ENCODE data around the gene GTF2F2.
"Not testable (repeated sequence)": the region's sequence is repeated elsewhere in the genome, so short reads cannot be mapped to it uniquely, and the experiment has no call there.

Gene GTF2F2

GRCh38 chr13:45180713-45181601, 60.6 kb downstream of the GTF2F2 start:
- DNase-seq = no peak

GRCh38 chr13:45184693-45185092, 64.4 kb downstream of the GTF2F2 start:
- DNase-seq = no peak

GRCh38 chr13:45185286-45185685, 65.0 kb downstream of the GTF2F2 start:
- DNase-seq = no peak

- DNase-seq = not testable (repeated sequence)
These were observed 68.8 kb downstream of the GTF2F2 start for GRCh38 chr13:45189077-45189476.

GRCh38 chr13:45189511-45189910, 69.2 kb downstream of the GTF2F2 start:
- not testable (repeated sequence) for DNase-seq

GRCh38 chr13:45191874-45192273, 71.6 kb downstream of the GTF2F2 start:
- no peak for DNase-seq

- no peak for DNase-seq
These were observed 74.0 kb downstream of the GTF2F2 start for GRCh38 chr13:45194081-45194939.

GRCh38 chr13:45195421-45195820, 75.1 kb downstream of the GTF2F2 start:
- no peak for DNase-seq

- no peak for DNase-seq
These were observed 75.8 kb downstream of the GTF2F2 start for GRCh38 chr13:45196096-45196495.

GRCh38 chr13:45196622-45197021, 76.3 kb downstream of the GTF2F2 start:
- DNase-seq = no peak

GRCh38 chr13:45198041-45198440, 77.7 kb downstream of the GTF2F2 start:
- DNase-seq = no peak

- no peak for DNase-seq
These were observed 78.6 kb downstream of the GTF2F2 start for GRCh38 chr13:45198924-45199323.

GRCh38 chr13:45199711-45200110, 79.4 kb downstream of the GTF2F2 start:
- DNase-seq = no peak

- DNase-seq = no peak
These were observed 80.5 kb downstream of the GTF2F2 start, which contains the start of gene KCTD4 for GRCh38 chr13:45200701-45201232. Gene KCTD4 (minus strand): TSS chr13:45201045. CDS start chr13:45194567, 6,478 bp downstream.

- DNase-seq = no peak
These were observed 84.8 kb downstream of the GTF2F2 start for GRCh38 chr13:45205124-45205523.

- DNase-seq = no peak
These were observed 86.0 kb downstream of the GTF2F2 start for GRCh38 chr13:45206340-45206739.

- no peak for DNase-seq
These were observed 87.0 kb downstream of the GTF2F2 start for GRCh38 chr13:45207319-45207718.

- no peak for DNase-seq
These were observed 87.8 kb downstream of the GTF2F2 start for GRCh38 chr13:45208132-45208531.

- DNase-seq = no peak
These were observed 88.9 kb downstream of the GTF2F2 start for GRCh38 chr13:45209229-45209628.

- DNase-seq = no peak
These were observed 95.2 kb downstream of the GTF2F2 start for GRCh38 chr13:45215392-45216077.

- no peak for DNase-seq
These were observed 95.9 kb downstream of the GTF2F2 start for GRCh38 chr13:45216193-45216592.

GRCh38 chr13:45218689-45219088, 98.4 kb downstream of the GTF2F2 start:
- DNase-seq = no peak

Data from activated CD8-positive, alpha-beta memory T cell treated with anti-CD3 and anti-CD28 coated beads, Interleukin-2, amount 50 U/mL, for 4 hours (primary cell).